ENCODE data around the gene POLD2. TPM values are rescaled to one million over a fixed set of nuclear protein-coding genes. Genes with fewer than 3 reads are reported as not detected.

POLD2 gene
- total and polyA plus RNA-seq, 2 of the 8 experiments (the other 6 are each of a cell fraction or from before 2014, with no cell fraction given), result 148 to 214 TPM

DNA sequence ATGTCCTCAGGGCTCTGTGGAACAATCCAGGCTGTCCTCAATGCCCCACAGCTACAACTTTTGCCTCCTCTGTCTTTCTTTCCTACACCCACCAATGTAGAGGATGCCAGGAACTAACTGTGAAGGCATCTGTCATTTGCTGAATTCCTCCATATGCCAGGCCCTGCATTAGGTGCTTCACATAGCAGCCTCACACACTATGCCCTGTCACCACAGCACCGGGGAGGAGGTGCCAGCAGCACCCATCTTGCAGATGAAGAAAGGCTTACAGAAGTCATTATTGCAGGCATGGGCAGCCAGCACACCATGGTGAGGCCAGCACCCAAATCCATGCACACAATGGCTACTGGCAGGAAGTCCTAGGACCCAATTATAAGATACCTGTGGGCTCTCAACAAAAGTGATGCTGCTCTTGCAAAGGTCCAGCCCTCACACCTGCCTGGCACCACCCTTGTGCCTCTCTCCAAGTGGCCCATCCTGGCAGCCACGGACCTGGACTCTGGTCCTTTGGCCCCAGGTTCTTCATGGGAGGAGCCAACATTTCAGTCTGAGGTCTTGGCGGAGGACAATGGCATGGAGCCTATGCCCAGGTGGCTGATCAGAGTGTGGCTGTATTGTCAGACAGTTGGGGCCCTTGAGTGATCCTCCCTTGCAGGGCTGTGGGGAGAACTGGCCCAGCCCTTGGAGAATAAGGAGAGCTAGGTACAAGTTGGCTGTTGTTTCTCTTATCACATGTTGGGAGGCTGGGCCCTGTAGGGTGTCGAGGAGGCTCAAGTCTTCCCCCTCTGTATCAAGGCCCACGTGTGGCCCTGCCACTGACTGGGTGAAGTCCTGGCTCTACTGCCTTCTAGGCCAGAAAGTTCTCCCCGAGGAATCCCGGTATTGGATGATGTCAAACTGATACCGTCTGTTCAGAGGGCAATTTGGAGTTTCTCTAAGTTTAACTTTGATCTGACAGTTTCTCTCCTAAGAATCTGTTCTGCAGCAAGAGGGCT, 32.1 kb upstream of the POLD2 start (continued):
- TF ChIP-seq GABPA (IDR thresholded peaks at IDR 0.05; ENCODE audit: borderline replicate concordance, insufficient read depth, low read length) (no peak), YY1 (IDR thresholded peaks at IDR 0.05; ENCODE audit: low read depth, low read length) (no peak), EGR1 (IDR thresholded peaks at IDR 0.05; ENCODE audit: borderline replicate concordance, low read depth, low read length) (no peak), ASH2L (IDR thresholded peaks at IDR 0.05; ENCODE audit: low read length) (no peak), CBX5 (IDR thresholded peaks at IDR 0.05; ENCODE audit: low read depth, low read length) (no peak), CBX8 (IDR thresholded peaks at IDR 0.05; ENCODE audit: borderline replicate concordance, low read depth, low read length) (no peak)
- TF ChIP-seq, protein P1, sequence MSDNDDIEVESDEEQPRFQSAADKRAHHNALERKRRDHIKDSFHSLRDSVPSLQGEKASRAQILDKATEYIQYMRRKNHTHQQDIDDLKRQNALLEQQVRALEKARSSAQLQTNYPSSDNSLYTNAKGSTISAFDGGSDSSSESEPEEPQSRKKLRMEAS (IDR thresholded peaks at IDR 0.05), result no peak

All from H1 (cell line).